Measurements from ENCODE around the gene RNF19B.

Gene RNF19B

DNA sequence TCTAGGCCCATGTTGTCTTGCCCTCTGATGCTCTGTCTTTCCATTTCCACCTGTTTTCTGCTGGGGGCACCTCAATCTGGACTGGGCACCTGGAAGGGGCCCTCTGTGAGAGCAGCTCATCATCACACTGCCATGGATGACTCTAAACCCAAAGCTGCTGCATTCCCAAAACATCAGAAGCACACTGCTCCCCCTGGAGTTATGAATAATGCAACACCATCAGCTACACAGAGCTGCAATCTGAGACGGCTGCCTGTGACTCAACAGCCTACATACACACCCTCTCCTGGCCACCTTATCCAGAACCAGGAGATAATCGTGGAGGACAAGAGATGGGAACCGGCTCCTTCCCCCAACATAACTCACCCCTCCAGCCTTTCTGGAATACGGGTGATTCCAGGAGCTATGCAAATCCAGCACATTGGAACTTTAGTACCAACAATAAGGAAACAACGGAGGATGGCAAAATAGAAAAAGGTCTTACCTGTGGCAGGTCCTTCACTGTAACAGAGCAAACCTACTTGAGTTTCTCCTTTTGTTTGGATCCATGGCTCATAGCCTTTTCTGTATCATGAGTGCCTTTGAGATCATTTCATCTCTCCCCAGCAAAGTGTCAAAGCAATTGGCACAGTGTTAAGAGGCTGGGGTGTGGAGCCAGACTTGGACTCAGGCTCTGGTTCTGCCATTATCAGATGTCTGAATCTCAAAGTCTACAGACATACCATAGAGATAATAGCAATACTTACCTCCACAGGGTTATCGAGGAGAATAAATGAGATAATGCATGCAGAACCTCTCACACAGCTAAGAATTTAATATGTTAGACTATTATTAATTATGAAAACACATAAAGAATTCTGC lies 42.8 kb upstream of the RNF19B start:
- no peak for TF ChIP-seq ZFX (IDR thresholded peaks at IDR 0.05; ENCODE audit: borderline replicate concordance)
- TF ChIP-seq, protein P1, sequence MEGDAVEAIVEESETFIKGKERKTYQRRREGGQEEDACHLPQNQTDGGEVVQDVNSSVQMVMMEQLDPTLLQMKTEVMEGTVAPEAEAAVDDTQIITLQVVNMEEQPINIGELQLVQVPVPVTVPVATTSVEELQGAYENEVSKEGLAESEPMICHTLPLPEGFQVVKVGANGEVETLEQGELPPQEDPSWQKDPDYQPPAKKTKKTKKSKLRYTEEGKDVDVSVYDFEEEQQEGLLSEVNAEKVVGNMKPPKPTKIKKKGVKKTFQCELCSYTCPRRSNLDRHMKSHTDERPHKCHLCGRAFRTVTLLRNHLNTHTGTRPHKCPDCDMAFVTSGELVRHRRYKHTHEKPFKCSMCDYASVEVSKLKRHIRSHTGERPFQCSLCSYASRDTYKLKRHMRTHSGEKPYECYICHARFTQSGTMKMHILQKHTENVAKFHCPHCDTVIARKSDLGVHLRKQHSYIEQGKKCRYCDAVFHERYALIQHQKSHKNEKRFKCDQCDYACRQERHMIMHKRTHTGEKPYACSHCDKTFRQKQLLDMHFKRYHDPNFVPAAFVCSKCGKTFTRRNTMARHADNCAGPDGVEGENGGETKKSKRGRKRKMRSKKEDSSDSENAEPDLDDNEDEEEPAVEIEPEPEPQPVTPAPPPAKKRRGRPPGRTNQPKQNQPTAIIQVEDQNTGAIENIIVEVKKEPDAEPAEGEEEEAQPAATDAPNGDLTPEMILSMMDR (IDR thresholded peaks at IDR 0.05): peak; percentile 43

DNA sequence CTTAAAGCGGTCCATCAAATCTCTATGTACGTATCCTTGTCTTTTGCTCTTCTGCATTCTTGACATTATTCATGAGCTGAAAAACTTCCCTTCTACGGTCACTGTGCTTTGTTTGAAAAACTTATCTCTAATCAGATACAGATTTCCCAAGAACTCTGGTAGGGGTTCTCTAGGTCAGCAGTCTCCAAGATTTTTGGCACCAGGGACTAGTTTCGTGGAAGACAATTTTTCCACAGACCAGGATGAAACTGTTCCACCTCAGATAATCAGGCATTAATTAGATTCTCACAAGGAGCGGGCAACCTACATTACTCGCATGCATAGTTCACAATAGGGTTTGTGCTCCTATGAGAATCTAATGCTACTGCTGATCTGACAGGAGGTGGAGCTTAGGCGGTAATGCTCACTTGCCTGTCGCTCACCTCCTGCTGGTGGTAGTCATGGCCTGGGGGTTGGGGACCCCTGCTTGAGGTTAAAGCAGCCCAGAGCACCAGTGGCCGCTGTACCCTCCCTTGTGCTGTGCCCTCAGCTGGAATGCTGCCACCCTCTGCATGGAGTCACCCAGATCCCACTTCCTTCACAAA lies 41.3 kb upstream of the RNF19B start:
- no peak for TF ChIP-seq ZFX (IDR thresholded peaks at IDR 0.05; ENCODE audit: borderline replicate concordance)
- TF ChIP-seq, protein P1 (IDR thresholded peaks at IDR 0.05): no peak
- no peak overlapping the region for H3K27ac ChIP-seq

More for the DNA sequence above, 42.8 kb upstream of the RNF19B start:
- H3K27ac ChIP-seq: no peak overlapping the region

DNA sequence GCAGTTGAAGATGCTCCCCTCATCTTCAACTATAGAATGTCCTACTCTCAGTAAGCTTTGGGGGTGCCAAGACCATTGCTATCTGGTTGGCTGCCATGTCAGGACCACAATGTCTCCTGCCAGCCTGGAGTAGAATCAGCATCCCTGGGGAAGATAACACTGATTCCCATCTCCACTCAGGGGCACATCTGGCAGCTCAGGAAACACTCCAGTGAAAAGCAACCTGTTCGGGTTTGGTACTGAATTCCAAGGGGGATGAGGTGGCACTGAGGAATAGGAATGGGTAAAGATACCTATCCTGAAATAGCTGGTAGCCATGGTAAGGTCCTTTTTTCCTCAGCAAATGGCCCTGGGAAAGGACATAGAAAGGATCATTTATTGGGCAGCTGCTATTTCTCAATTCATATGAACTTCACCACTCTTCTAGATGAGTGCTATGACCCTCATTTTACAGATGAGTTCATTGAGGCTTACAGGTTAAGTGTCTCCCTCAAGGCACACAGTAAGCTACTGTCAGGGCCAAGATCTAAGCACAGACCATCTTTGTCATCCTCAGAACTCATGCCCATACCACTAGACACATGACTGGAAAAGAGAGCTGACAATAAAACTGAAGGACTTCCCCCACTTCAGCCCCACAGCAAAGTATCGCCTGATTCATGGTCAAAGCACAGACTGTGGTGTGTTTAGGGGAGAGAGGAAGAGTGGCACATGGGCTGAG lies 40.7 kb upstream of the RNF19B start:
- TF ChIP-seq, protein P1 (IDR thresholded peaks at IDR 0.05): no peak
- TF ChIP-seq ZFX (IDR thresholded peaks at IDR 0.05; ENCODE audit: borderline replicate concordance): no peak
- no peak overlapping the region for H3K27ac ChIP-seq

DNA sequence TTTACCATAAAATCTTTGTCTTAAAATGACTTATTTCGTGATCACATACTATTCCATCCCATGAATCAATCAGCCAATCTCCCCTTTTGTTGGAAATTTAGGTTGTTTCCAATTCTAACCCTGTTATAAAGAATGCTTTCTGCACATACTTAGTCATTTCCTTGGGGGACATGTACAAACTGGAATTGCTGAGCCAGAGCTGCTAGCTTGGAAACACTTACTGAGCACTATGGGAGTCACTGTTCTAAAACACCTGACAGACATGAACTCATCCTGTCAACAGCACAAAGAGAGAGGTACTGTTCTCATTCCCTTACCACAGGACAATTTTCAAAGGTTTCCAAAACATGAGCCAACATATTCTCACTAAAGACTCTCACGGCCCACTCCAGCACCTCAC lies 40.0 kb upstream of the RNF19B start:
- TF ChIP-seq, protein P1 (IDR thresholded peaks at IDR 0.05): no peak
- TF ChIP-seq ZFX (IDR thresholded peaks at IDR 0.05; ENCODE audit: borderline replicate concordance): no peak
- H3K27ac ChIP-seq: no peak overlapping the region

DNA sequence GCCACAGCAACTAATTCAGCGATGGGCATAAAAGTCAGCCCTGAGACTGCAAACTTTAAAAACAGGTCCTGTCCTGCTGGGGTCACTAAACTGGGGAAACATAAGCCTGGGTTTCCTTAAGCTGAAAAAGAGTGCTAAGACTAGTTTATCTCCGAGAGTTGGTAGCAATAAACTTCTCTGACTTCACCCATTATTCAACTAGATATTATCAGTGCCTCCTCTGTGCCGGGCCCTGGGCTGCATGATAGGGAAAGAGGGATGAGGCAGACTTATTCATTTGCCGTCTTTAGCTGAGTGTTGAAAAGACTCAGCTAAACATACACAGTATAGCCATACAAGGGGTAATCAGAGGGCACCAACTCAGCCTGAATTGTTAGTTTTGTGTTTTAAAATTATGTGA lies 39.0 kb upstream of the RNF19B start:
- TF ChIP-seq ZFX (IDR thresholded peaks at IDR 0.05; ENCODE audit: borderline replicate concordance): no peak
- H3K27ac ChIP-seq: no peak overlapping the region

DNA sequence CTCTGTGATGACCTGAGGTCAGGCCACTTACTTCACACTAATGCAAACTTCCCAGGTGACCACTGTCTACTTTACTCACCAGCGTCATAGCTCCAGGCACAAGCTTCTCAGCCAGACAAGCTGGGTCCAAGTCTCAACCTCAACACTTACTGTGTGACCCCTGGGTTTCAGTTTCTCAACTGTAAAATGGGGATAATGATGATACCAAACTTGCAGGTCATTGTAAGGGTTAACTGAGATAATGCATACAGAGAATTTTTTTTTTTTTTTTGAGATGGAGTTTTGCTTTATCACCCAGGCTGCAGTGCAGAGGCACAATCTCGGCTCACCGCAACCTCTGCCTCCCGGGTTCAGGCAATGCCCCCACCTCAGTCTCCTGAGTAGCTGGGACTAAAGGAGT lies 37.4 kb upstream of the RNF19B start:
- H3K27ac ChIP-seq: no peak overlapping the region
- TF ChIP-seq ZFX (IDR thresholded peaks at IDR 0.05; ENCODE audit: borderline replicate concordance): no peak
- TF ChIP-seq, protein P1 (IDR thresholded peaks at IDR 0.05): no peak

DNA sequence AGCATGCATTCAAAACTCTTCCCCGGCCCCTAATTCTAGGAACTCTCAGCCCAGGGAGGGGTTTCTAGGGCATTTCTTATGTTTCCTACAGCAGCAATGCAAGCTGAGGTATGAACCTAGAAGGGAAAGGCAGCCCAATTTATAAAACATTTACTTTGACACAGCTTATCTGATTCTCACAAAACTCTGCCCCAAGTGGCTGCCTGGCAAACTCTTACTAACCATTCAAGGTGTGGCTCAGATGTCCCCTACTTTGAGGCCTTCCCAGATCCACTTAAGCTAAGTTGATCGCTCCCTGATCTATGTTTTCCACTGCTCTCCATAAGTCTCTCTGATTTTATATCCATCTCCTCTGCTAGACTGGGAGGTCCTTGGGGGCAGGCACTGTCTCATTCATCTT lies 36.7 kb upstream of the RNF19B start:
- TF ChIP-seq, protein P1 (IDR thresholded peaks at IDR 0.05): peak; percentile 13; the same call in 1 of the 2 replicates
- TF ChIP-seq ZFX (IDR thresholded peaks at IDR 0.05; ENCODE audit: borderline replicate concordance): no peak
- no peak overlapping the region for H3K27ac ChIP-seq
